Glutamatergic neuron (in vitro differentiated cells): ENCODE data around the gene FPGS. TPM values are rescaled to one million over a fixed set of nuclear protein-coding genes. Genes with fewer than 3 reads are reported as not detected.
A peak's percentile ranks its signal among the peaks of the same experiment; 100 is the strongest.

Source experiments
- DNase-seq: peaks from one replicate; pipeline ENCODE4 v3.0.0; 2022
- H3K27ac Mint-ChIP-seq: one replicate; pipeline ENCODE4 v1.8.0; 2020; ENCODE audit warnings: mild to moderate bottlenecking, mixed read lengths, inconsistent platforms; ENCODE audit not compliant: unreplicated experiment
- H3K27me3 Mint-ChIP-seq: one replicate; pipeline ENCODE4 v1.8.0; 2020; ENCODE audit warnings: mild to moderate bottlenecking, moderate library complexity, mixed read lengths, inconsistent platforms; ENCODE audit not compliant: unreplicated experiment
- H3K36me3 Mint-ChIP-seq: one replicate; pipeline ENCODE4 v1.8.0; 2020; ENCODE audit warnings: mild to moderate bottlenecking, mixed read lengths, inconsistent platforms; ENCODE audit not compliant: unreplicated experiment
- H3K4me1 Mint-ChIP-seq: one replicate; pipeline ENCODE4 v1.8.0; 2020; ENCODE audit warnings: mild to moderate bottlenecking, low read depth, mixed read lengths, inconsistent platforms; ENCODE audit not compliant: unreplicated experiment
- H3K4me3 Mint-ChIP-seq: one replicate; pipeline ENCODE4 v1.8.0; 2020; ENCODE audit warnings: mild to moderate bottlenecking, mixed read lengths, inconsistent platforms; ENCODE audit not compliant: unreplicated experiment
- H3K9me3 Mint-ChIP-seq: one replicate; pipeline ENCODE4 v1.8.0; 2020; ENCODE audit warnings: mild to moderate bottlenecking, moderate library complexity, mixed read lengths, inconsistent platforms; ENCODE audit not compliant: unreplicated experiment
- total RNA-seq: library from RNA; stranded (reverse); fragmentation: NEBNext Ultra II Directional; extraction: Animal tissue kit (Norgen Biotek cat#: 25700); gene quantifications from one replicate; pipeline ENCODE4 v1.2.1, GENCODE V29; 2021; ENCODE audit not compliant: unreplicated experiment
- TF ChIP-seq, protein P1 (sequence below): fragments of 200-600 bp; sonication (generic); IDR thresholded peaks from one replicate; pipeline ENCODE4 v1.5.0; 2021; ENCODE audit not compliant: partially characterized antibody, unreplicated experiment

Gene FPGS
- total RNA-seq, 1 donor from 2014 or later: 44.2 TPM

DNA sequence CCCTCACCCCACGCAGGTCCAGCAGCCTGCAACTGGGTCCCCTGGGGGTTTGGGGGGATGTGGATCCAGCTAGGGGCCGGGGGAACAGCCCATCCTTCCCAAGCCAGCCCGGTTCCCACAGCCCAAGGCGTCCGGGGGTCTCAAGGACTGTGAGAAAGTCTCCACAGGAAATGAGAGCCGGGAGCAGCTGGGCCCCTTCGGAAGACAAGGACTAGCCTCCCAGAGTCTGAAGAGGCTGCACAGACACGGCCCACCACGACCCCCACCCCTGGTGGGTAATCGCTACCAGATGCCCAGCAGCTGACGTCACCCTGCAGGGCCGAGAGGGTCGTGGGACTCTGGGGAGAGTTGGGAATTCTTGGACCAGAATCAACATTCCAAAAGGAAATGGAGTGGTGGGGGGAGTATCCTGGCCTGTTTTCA, 34.8 kb upstream of the FPGS start:
- Mint-ChIP-seq H3K36me3 (no peaks in the 10 kb centered on the region), H3K4me3 (no peak overlapping the region), H3K27me3 (peaks cover 14% of the 10 kb centered on the region), H3K4me1 (peaks cover 31% of the 10 kb centered on the region), H3K9me3 (peaks cover 13% of the 10 kb centered on the region), H3K27ac (no peak overlapping the region)
- DNase-seq: peak; percentile 51
- TF ChIP-seq, protein P1, sequence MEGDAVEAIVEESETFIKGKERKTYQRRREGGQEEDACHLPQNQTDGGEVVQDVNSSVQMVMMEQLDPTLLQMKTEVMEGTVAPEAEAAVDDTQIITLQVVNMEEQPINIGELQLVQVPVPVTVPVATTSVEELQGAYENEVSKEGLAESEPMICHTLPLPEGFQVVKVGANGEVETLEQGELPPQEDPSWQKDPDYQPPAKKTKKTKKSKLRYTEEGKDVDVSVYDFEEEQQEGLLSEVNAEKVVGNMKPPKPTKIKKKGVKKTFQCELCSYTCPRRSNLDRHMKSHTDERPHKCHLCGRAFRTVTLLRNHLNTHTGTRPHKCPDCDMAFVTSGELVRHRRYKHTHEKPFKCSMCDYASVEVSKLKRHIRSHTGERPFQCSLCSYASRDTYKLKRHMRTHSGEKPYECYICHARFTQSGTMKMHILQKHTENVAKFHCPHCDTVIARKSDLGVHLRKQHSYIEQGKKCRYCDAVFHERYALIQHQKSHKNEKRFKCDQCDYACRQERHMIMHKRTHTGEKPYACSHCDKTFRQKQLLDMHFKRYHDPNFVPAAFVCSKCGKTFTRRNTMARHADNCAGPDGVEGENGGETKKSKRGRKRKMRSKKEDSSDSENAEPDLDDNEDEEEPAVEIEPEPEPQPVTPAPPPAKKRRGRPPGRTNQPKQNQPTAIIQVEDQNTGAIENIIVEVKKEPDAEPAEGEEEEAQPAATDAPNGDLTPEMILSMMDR: no peak

DNA sequence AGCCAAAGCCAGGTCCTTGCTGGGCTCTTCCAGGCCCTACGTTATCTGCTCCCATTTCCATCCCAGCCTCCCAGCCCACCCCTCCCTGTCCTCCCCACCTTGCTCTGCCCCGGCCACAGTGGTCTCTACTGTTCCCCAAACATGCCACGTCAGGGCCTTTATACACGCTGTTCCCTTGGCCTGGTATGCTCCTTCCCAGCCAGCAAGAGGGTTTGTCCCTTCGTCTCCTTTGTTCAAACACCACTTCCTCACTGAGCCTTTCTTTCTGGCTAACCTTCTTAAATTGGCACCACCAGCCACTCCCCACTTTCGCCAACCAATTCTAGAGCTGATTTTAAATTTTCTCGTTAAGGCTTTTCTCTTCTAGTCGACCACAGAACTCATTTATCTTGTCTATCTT, 34.0 kb upstream of the FPGS start:
- H3K27me3 Mint-ChIP-seq: peaks cover 13% of the 10 kb centered on the region

DNA sequence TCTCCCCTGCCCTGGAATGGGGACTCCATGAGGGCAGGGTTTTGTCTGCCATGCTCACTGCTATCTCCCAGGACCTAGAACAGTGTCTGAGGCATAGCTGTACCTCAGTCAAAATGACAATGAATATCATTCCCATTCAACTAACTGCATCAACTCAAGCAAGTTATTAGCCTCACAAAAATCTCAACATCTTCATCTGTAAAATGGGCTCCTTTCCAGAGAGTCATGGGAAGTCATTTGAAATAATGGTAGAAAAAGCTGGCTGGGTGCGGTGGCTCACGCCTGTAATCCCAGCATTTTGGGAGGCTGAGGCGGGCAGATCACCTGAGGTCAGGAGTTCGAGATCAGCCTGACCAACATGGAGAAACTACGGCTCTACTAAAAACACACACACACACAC, 33.6 kb upstream of the FPGS start:
- H3K36me3 Mint-ChIP-seq: no peaks in the 10 kb centered on the region
- H3K27me3 Mint-ChIP-seq: peaks cover 13% of the 10 kb centered on the region
- TF ChIP-seq, protein P1: no peak
- peaks cover 10% of the 10 kb centered on the region for H3K9me3 Mint-ChIP-seq
- H3K4me3 Mint-ChIP-seq: peak overlapping the region; percentile 12
- DNase-seq: no peak
- H3K4me1 Mint-ChIP-seq: peaks cover 29% of the 10 kb centered on the region
- H3K27ac Mint-ChIP-seq: peak overlapping the region; percentile 25

More for the DNA sequence above, 34.0 kb upstream of the FPGS start:
- peaks cover 10% of the 10 kb centered on the region for H3K9me3 Mint-ChIP-seq
- TF ChIP-seq, protein P1: no peak
- no peak for DNase-seq
- peak overlapping the region; percentile 12 for H3K4me3 Mint-ChIP-seq
- no peaks in the 10 kb centered on the region for H3K36me3 Mint-ChIP-seq
- peaks cover 30% of the 10 kb centered on the region for H3K4me1 Mint-ChIP-seq
- H3K27ac Mint-ChIP-seq: peak overlapping the region; percentile 25

GRCh38 chr9:127769929-127770582, 32.6 kb upstream of the FPGS start:
- TF ChIP-seq, protein P1: no peak
- H3K4me1 Mint-ChIP-seq: peaks cover 27% of the 10 kb centered on the region
- no peaks in the 10 kb centered on the region for H3K36me3 Mint-ChIP-seq
- H3K4me3 Mint-ChIP-seq: peak overlapping the region; percentile 76
- H3K27ac Mint-ChIP-seq: no peak overlapping the region
- H3K9me3 Mint-ChIP-seq: peaks cover 10% of the 10 kb centered on the region
- DNase-seq: no peak
- H3K27me3 Mint-ChIP-seq: peaks cover 13% of the 10 kb centered on the region

GRCh38 chr9:127770583-127770904, 32.1 kb upstream of the FPGS start:
- peak overlapping the region; percentile 76 for H3K4me3 Mint-ChIP-seq
- no peaks in the 10 kb centered on the region for H3K36me3 Mint-ChIP-seq
- no peak for DNase-seq
- peaks cover 25% of the 10 kb centered on the region for H3K4me1 Mint-ChIP-seq
- H3K27ac Mint-ChIP-seq: no peak overlapping the region
- H3K9me3 Mint-ChIP-seq: peaks cover 9% of the 10 kb centered on the region
- peaks cover 11% of the 10 kb centered on the region for H3K27me3 Mint-ChIP-seq
- TF ChIP-seq, protein P1: no peak
